Bronchial epithelial cell (primary cell): ENCODE results near the gene TLR2. TPM values are rescaled to one million over a fixed set of nuclear protein-coding genes. Genes with fewer than 3 reads are reported as not detected.

ENCODE experiments used
- DNase-seq: peaks from one replicate; pipeline ENCODE4 v3.0.0-alpha.2; 2010; ENCODE audit warnings: low read depth
- FAIRE-seq: peaks from 2 replicates; lab custom pipeline; 2011; peaks lifted over from hg19 to GRCh38; lab: Jason Lieb, UNC
- H3K27me3 ChIP-seq: 2 replicates; pipeline ENCODE4 v1.5.1; 2011; ENCODE audit warnings: low read length; ENCODE audit not compliant: control insufficient read depth, insufficient read depth
- H3K36me3 ChIP-seq: 2 replicates; pipeline ENCODE4 v1.5.1; 2011; ENCODE audit warnings: low read length; ENCODE audit not compliant: control insufficient read depth, insufficient read depth
- H3K4me3 ChIP-seq: 2 replicates; pipeline ENCODE4 v1.5.1; 2011; ENCODE audit warnings: mild to moderate bottlenecking, low read depth, low read length, control low read depth
- total RNA-seq: library from RNA; depleted of rRNA; stranded (reverse); fragments of >200 nt; gene quantifications from 2 replicates; pipeline ENCODE4 v1.2.1, GENCODE V29; 2014
- TF ChIP-seq, protein P1 (sequence below): IDR thresholded peaks from 2 replicates; pipeline ENCODE4 v1.5.1; 2011; ENCODE audit warnings: mild to moderate bottlenecking, moderate library complexity, low read length, control low read depth, inconsistent platforms; ENCODE audit not compliant: insufficient read depth, severe bottlenecking

The TLR2 gene
- total RNA-seq, 1 donor from 2014 or later, result 2.6 TPM

DNA sequence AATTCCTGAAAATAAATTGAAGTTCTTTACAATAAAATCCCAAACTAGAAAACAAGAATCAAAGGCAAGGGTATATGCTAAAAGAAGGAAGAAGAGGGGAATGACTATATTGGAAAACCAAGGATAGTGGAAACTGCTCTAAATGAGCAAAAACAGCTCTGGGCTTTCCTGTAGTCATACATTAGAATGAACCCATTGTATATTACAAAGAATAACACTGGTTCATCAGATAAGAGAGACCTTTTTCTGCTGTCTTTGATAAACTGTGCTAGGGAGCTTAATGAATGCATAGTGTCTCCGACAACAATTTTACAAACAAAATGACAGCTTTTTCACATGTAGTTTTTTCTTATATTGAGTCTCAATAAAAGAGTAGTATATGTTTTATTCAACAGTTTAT, 26.6 kb downstream of the TLR2 start:
- Histone ChIP-seq H3K27me3 (no peaks in the 10 kb centered on the region), H3K4me3 (no peak overlapping the region), H3K36me3 (no peaks in the 10 kb centered on the region)
- TF ChIP-seq, protein P1, sequence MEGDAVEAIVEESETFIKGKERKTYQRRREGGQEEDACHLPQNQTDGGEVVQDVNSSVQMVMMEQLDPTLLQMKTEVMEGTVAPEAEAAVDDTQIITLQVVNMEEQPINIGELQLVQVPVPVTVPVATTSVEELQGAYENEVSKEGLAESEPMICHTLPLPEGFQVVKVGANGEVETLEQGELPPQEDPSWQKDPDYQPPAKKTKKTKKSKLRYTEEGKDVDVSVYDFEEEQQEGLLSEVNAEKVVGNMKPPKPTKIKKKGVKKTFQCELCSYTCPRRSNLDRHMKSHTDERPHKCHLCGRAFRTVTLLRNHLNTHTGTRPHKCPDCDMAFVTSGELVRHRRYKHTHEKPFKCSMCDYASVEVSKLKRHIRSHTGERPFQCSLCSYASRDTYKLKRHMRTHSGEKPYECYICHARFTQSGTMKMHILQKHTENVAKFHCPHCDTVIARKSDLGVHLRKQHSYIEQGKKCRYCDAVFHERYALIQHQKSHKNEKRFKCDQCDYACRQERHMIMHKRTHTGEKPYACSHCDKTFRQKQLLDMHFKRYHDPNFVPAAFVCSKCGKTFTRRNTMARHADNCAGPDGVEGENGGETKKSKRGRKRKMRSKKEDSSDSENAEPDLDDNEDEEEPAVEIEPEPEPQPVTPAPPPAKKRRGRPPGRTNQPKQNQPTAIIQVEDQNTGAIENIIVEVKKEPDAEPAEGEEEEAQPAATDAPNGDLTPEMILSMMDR, result no peak
- FAIRE-seq, result no peak
- DNase-seq, result no peak

GRCh38 chr4:153713866-153714646, 30.0 kb downstream of the TLR2 start:
- no peaks in the 10 kb centered on the region for H3K27me3 ChIP-seq
- peak; percentile 88 for DNase-seq
- FAIRE-seq, result no peak

DNA sequence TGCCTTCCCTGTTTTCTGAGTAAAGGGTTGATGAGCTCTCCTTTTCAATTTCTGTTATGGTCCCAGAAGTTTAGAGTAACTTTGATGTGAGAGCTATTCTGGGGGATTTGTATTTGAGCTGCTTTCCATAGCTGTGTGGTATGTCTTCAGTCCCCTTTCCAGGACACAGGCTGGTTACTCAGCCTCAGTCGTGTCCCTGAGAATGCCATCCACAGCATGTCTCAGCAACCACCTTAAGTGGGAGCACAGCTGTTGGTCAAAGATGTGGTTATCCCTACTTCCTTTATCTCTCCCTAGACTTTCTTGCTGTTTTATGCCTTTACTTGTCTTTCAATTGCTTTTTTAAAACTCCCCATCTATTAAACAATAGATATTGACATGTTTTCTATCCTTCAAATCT, 38.0 kb downstream of the TLR2 start:
- TF ChIP-seq, protein P1, result no peak
- Histone ChIP-seq H3K27me3 (no peaks in the 10 kb centered on the region), H3K4me3 (no peak overlapping the region), H3K36me3 (no peaks in the 10 kb centered on the region)
- DNase-seq, result no peak
- peak; percentile 50 for FAIRE-seq

More at GRCh38 chr4:153713866-153714646, 30.0 kb downstream of the TLR2 start:
- H3K36me3 ChIP-seq, result no peaks in the 10 kb centered on the region
- H3K4me3 ChIP-seq, result no peak overlapping the region
- TF ChIP-seq, protein P1, result no peak

DNA sequence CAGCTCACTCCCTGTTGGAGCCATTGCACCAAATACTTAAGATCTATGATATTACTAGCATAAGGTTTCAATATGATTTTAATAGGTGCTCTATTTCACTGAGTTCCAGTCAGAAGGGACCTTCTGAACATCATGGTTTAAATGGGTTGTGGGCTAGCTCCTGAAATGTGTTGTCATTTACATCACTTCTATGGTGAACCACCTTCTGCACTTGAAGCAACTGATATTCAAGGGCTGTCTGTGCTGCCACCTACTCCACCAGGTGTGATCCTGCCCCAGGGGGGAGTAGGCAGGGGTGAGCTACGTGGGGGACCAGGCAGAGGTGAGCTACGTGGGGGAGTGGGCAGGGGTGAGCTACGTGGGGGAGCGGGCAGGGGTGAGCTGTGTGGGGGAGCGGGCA, 40.5 kb downstream of the TLR2 start:
- TF ChIP-seq, protein P1, result no peak
- Histone ChIP-seq H3K4me3 (no peak overlapping the region), H3K27me3 (no peaks in the 10 kb centered on the region), H3K36me3 (no peaks in the 10 kb centered on the region)
- DNase-seq (no peak), FAIRE-seq (no peak)

DNA sequence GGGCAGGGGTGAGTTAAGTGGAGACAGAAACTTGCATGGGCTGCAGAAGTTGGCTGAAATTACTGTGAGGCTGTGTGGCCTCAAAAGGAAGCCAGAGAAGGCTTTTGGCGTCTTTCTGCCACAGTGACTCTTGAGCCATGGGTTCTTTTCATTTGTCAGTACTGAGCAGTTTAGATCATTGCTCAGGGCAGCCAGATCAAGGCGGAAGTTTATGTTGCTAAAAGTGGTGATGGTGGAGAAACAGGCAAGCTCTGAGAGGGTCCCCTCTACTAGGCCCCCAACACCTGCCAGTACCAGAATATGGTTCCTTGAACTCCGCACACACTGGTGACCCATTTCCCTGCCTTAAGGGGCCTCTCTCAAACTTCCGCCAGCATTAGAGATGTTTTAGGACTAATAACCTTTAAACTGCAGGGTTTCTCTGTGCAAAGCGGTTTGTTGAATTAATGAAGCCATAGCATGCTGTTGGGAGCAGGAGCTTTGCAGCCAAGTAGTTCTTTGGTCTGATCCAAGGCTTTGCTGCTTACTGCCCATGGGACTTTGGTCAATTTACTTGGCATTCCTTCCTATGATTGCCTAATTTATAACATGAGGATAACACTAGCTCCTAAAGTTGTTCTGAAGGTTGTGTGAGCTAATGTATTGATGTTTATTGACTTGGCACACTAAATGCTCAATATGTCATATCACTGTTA, 41.2 kb downstream of the TLR2 start:
- Histone ChIP-seq H3K27me3 (no peaks in the 10 kb centered on the region), H3K4me3 (no peak overlapping the region), H3K36me3 (no peaks in the 10 kb centered on the region)
- TF ChIP-seq, protein P1, result no peak
- DNase-seq (no peak), FAIRE-seq (no peak)
